C4-2B (cell line): ENCODE data around the gene SHC3.

Source experiments
- CTCF ChIP-seq: fragments of 450-650 bp; conservative IDR thresholded peaks from 2 replicates; pipeline ENCODE4 v1.5.1; 2017; ENCODE audit warnings: mild to moderate bottlenecking
- ZFX ChIP-seq: fragments of 450-650 bp; IDR thresholded peaks from 2 replicates; pipeline ENCODE4 v1.6.1; 2017

DNA sequence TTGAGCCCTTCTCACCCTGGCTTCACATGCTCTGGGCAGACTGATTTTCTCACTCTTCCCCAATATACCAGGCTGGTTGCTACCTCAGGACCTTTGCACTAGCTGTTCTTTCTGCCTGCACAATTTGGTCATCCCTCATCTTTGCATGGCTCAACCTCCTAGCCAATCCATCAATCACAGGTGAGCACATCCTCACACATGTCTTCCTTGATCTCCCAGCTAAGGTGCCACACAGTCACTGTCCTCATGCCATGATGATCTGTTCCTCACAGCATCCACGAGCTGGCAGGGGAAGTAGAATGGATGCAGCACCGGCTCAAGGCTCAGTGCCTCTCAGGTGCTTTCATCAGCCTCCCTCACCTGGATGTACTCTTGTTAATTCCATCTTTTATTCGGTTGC is 218.0 kb downstream of the SHC3 start:
- no peak for TF ChIP-seq CTCF
- TF ChIP-seq ZFX = no peak
